HG02852 (cell line): Measurements from ENCODE around the gene SLC2A10.
"Not testable (repeated sequence)": the region's sequence is repeated elsewhere in the genome, so short reads cannot be mapped to it uniquely, and the experiment has no call there.

Experiments
- ATAC-seq: cut with Tn5 transposase; IDR thresholded peaks from one replicate; pipeline ENCODE4 v1.9.1; 2021; ENCODE audit warnings: mild to moderate bottlenecking, moderate library complexity; ENCODE audit not compliant: unreplicated experiment

The SLC2A10 gene

GRCh38 chr20:46709459-46710152, at the start of gene SLC2A10:
Gene SLC2A10 (plus strand): TSS chr20:46709649. CDS start chr20:46709737, 88 bp downstream.
- ATAC-seq, result no peak

GRCh38 chr20:46660487-46660886, 49.0 kb upstream of the SLC2A10 start:
- no peak for ATAC-seq

GRCh38 chr20:46661659-46662058, 47.8 kb upstream of the SLC2A10 start:
- ATAC-seq, result no peak

GRCh38 chr20:46663531-46663930, 45.9 kb upstream of the SLC2A10 start:
- no peak for ATAC-seq

- ATAC-seq, result no peak
Observed at GRCh38 chr20:46665602-46666001, 43.8 kb upstream of the SLC2A10 start.

- ATAC-seq, result no peak
Observed at GRCh38 chr20:46666306-46666705, 43.1 kb upstream of the SLC2A10 start.

- no peak for ATAC-seq
Observed at GRCh38 chr20:46666818-46667515, 42.5 kb upstream of the SLC2A10 start.

- ATAC-seq, result no peak
Observed at GRCh38 chr20:46670228-46670584, 39.2 kb upstream of the SLC2A10 start.

GRCh38 chr20:46670585-46671584, 38.6 kb upstream of the SLC2A10 start:
- ATAC-seq, result no peak

- no peak for ATAC-seq
Observed at GRCh38 chr20:46671866-46672542, 37.4 kb upstream of the SLC2A10 start.

GRCh38 chr20:46672543-46673148, 36.8 kb upstream of the SLC2A10 start:
- ATAC-seq, result no peak

- ATAC-seq, result no peak
Observed at GRCh38 chr20:46673394-46674252, 35.8 kb upstream of the SLC2A10 start.

- no peak for ATAC-seq
Observed at GRCh38 chr20:46674253-46675083, 35.0 kb upstream of the SLC2A10 start.

- not testable (repeated sequence) for ATAC-seq
Observed at GRCh38 chr20:46676649-46677316, 32.7 kb upstream of the SLC2A10 start.

- ATAC-seq, result no peak
Observed at GRCh38 chr20:46677608-46678007, 31.8 kb upstream of the SLC2A10 start.

- ATAC-seq, result no peak
Observed at GRCh38 chr20:46678516-46678915, 30.9 kb upstream of the SLC2A10 start.

- no peak for ATAC-seq
Observed at GRCh38 chr20:46680684-46681031, 28.8 kb upstream of the SLC2A10 start.
